ENCODE results near the gene CAT.

The CAT gene

GRCh38 chr11:34425867-34426266 is 12.9 kb upstream of the CAT start:
- no peak for DNase-seq

GRCh38 chr11:34426766-34427185 is 12.0 kb upstream of the CAT start:
- DNase-seq = peak in 1 of 2 experiments; percentile 12

DNA sequence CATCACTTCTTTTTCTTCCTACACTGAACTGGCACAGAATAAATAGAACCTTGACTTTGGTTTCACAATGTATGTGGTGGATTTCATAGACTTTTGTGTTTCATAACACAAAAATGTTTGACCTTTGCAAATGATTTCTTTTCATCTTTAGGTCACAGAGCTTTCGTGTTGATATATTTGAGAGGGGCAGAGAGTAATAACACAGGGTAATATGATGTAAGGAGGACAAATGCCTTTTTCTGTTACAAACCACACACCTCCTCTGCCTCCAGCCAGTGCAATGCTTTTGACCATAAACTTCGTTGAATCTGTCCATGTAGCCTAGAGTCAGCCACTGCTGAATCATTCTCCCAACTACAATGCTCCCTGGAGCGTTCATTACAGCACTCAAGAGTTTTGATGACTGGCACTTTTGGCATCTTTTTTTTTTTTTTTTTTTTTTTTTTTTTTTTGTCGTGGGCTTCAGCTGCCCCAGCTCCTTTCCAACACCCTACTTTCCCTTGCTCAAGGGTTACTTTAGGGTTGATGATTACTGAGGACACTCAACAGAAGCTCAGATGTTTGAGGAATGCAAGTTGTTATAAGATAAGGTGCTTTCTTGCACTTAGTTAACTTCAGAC is 11.4 kb upstream of the CAT start:
- no peak for DNase-seq

DNA sequence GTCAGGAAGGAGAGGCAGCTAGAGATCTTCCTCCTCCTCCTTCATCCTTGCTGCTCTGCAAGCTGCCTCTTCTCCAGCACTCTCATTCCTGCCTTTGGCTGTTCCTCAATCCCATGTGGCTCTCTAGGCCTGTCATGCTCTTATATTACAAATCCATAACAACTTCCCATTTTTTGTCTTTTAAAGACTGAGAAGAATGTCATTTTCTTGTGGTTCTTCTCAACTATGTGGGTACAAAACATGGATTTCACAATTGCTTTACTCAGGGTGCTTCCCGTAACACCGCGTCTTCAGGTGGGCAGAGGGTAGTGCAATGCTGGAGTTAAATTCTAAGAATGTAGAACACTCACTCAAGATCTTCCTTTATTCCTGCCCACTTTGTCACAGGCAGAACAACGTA is 6.8 kb upstream of the CAT start:
- DNase-seq = no peak

DNA sequence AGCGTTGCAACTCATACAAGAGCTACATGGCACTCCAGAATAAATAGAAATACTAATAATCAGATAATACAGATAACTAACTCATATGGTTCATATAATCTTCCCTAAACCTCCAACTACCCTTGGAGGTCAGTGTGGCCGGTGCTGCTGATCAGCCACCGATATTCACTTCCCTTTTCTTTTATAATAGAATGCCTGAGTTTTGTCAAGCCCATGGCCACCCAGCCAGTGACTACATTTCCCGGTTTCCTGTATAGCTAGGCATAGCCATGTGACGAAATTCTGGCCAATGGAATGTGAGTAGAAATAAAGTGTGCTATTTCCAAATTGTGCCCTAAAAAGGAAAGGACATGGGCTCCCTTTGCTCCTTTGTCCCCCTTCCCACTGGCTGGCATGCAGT is 5.9 kb upstream of the CAT start:
- no peak for DNase-seq

DNA sequence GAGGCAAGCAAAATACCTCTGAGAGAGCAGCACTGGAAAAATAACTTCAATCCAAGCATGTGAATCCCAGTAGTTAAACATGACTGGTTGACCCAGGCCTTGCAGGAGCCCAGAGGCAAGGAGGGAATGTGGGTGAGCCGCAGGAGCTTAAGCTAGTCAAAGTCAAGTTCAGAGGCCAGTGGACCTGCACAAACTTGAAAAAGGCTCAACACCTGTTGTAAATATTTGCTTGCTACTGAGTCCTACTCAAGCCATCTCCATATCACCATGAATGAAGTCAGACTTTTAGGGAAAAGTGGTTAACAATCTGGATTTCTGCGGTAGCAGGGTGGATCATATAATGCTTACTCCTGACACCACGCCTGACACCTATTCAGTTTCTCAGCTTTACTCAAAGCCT is 4.8 kb upstream of the CAT start:
- no peak for DNase-seq

DNA sequence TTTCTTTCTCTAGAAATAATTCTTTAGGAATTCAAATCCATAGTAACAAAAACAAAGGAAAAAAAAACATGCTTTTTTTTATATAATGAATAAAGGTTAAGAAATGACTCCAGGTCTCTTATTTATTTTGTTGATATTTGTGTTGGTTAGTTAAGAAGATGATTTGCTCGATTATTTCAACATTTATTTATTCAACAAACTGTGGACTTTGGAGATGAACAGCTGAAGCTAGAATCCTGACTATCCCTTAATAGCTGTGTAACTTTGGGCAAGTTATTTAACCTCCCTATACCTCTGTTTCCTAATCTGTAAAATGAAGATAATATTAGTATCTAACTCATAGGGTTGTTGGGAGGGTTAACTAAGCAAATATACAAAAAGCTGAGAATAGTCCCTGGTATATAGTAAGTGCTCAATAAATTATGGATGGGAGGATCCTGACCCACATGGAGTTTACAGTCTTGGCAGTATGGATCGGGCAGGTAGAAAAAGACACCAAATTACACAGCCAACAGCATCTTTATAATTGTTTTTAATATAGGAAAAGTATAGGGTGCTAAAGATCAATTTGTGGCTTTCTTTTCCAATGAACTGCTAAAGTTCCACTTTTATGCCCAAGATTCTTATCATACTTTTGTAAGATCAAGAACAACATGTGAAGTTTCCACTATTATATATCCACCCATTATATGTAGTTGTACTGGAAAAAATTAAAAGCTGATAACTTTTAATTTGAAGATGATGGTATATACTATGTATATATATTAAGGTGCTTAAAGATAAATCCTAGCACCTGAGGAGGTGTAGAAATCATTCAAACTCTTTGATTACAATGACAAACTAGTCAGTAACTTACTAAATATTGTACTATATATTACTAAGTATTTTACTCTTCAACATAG is 1.3 kb upstream of the CAT start:
- no peak for DNase-seq

- peak in 1 of 2 experiments; percentile 8 for DNase-seq
Observed at GRCh38 chr11:34439610-34440198, 970 bp downstream of the CAT start.

DNA sequence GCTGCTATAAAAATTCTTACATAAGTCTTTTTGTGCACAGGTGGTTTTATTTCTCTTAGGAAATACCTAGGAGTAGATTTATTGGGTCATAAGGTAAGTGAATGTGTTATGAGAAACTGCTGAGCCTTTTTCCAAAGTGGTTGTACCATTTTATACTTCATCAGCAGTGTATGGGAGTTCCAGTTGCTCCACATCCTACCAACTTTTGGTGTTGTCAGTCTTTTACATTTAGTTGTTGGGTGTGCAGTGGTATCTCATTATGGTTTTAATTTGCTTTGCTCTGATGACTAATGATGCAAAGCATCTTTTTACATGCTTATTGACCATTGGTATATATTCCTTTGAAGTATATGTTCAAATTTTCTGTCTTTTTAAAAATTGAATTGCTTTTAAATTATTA is 3.1 kb downstream of the CAT start:
- DNase-seq = no peak

- DNase-seq = no peak
Observed at GRCh38 chr11:34443136-34443535, 4.4 kb downstream of the CAT start.

- no peak for DNase-seq
Observed at GRCh38 chr11:34444428-34444827, 5.7 kb downstream of the CAT start.

- DNase-seq = no peak
Observed at GRCh38 chr11:34445956-34446355, 7.2 kb downstream of the CAT start.

GRCh38 chr11:34446386-34446785 is 7.7 kb downstream of the CAT start:
- DNase-seq = no peak

DNA sequence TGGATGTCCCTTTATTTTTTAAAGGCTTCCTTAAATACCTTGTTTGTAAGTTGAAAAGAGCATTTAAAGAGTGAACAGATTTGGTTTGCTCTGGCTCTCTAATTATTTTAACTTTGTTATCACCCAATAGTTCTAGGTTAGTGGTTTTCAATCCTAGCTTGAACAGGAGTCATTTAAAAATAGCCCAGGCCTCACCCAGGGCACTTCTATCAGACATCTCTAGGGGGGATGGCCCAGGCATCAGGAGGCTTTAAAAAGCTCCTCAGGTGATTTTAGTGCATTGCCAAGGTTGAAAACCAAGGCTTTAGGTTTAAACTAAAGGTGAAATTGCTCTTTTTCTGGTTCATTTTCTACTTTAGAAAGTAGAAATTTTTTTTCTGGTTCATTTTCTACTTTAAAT is 8.3 kb downstream of the CAT start:
- no peak for DNase-seq

GRCh38 chr11:34448223-34448994 is 9.7 kb downstream of the CAT start:
- no peak for DNase-seq

DNA sequence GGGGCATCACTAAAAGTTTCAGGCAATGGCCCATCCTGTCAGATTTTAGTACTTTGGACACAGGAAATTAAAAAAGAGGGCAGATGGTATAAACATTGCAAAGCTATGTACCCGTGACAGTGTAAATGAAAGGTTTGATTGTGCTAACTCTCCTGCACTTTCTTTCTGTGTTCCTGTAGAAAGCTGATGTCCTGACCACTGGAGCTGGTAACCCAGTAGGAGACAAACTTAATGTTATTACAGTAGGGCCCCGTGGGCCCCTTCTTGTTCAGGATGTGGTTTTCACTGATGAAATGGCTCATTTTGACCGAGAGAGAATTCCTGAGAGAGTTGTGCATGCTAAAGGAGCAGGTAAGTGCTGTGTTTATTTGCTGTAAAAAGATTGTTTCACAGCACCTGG is 10.3 kb downstream of the CAT start:
- DNase-seq = no peak

DNA sequence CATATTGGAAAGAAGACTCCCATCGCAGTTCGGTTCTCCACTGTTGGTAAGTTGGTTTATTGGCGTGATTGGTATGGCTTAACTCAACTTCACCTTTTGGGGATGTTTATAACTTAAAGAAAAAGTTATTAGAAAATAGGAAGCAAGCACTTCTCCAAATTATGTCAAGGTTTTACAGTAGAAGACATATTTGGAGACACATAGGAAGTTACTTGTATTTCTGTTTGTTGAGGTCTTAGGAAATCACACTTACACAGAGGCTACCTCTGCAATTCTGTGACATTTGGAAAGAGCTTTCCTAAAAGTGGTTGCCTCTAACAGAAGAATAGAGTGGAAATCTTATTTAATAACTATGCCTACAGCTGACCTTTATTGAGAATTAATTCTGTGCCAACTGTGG is 12.3 kb downstream of the CAT start:
- DNase-seq = no peak

GRCh38 chr11:34454308-34455032 is 15.7 kb downstream of the CAT start:
- DNase-seq = no peak

DNA sequence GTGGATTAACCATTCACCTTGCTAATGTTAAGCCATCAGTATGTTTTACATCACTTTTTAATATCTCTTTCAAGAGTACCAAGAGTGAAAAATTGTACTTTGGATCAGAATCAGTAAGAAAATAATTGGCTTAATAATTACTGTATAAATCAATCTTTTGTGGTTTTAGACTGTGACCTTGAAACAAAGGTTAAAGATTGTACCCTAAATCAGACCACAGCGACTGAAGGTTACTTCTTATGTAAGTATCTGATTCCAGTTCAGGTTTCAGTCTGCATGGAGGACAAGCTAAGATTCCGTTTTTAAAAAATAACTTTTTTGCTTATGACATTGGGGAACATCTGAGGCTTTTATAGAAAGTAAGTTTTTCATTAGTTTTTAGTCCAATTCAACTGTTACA is 18.9 kb downstream of the CAT start:
- DNase-seq = no peak

DNA sequence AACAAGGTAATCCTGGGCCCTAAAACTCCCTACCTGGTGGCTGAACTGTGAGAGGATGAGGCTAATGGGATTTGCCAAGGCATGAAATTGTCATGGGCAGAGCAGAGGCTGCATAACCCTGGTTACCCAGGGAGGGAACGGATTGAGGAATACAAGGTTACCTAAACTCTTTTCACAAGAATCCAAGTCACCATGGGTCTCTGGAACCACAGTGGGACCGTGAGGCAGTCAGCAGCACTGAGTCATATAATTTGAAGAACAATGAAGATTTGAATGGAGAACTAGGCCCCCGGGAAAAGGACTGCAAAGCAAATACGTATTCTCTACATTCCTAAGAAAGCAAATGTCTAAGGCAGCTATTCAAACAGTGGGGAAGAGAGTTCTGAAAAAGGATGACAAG is 19.8 kb downstream of the CAT start:
- DNase-seq = no peak

- DNase-seq = no peak
Observed at GRCh38 chr11:34459507-34460162, 20.9 kb downstream of the CAT start.

DNA sequence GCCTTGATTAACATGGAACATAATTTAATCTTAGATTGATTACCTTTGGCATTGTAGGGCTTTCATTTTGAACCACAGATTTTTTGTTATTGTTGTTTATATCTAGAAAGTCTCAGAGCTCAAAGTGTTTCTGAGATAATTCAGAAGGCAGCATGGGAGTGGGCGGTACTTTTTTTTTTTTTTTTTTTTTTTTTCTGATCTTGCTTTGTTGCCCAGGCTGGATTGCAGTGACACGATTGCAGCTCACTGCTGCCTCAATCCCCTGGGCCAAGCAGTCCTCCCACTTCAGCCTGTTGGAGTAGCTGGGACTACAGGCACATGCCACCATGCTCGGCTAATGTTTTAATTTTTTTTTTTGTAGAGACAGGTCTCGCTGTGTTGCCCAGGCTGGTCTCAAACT is 21.5 kb downstream of the CAT start:
- no peak for DNase-seq
